Measurements from ENCODE around the gene PTCH2.
A peak's percentile ranks its signal among the peaks of the same experiment; 100 is the strongest.
"Not testable (repeated sequence)": the region's sequence is repeated elsewhere in the genome, so short reads cannot be mapped to it uniquely, and the experiment has no call there.

Gene PTCH2

DNA sequence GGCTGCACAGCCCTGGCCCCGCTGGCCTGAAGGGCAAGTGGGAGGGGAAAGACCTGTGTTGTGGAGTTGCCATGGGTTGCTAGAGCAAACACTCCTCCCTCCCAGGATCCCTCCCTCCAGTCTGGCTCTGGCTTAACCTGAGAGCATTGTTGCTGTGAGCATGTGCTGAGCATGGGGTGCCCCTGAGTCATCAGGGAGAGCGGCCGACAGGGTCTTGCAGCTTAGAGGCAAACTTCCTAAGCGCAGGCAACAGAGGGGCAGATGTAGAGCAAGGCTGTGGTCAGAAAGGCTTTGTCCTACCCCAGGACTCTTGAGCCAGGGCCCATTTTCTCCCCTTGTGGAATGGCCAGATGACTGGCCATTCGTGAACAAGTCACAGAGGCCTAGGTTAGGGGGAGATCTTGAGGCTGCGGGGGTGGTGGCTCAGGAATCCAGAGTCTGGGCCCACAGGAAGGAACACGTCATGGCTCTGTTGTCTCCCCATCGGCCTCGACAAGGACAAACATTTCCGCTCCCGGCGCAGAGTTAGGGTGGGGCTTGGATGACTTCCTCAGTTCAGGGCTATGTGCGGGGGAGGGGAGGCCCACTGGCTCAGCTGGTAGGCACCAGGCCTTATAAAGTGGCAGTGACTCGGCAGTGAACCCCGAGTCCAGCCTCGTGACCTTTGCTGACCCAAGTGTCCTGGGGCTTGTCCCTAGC lies 35.5 kb downstream of the PTCH2 start:
- peaks cover 74 to 93% of the 10 kb centered on the region in 2 donors for H3K4me1 Mint-ChIP-seq
- DNase-seq (peak; percentile 88), ATAC-seq (replicated peaks) (peak; percentile 58 to 60)
- peaks cover 34 to 57% of the 10 kb centered on the region in 2 donors for H3K36me3 Mint-ChIP-seq
- peak overlapping the region; percentile 62 to 68 for H3K4me3 Mint-ChIP-seq
- H3K27me3 Mint-ChIP-seq: no peaks in the 10 kb centered on the region
- no peaks in the 10 kb centered on the region for H3K9me3 Mint-ChIP-seq
- H3K27ac Mint-ChIP-seq: peak overlapping the region; percentile 99

DNA sequence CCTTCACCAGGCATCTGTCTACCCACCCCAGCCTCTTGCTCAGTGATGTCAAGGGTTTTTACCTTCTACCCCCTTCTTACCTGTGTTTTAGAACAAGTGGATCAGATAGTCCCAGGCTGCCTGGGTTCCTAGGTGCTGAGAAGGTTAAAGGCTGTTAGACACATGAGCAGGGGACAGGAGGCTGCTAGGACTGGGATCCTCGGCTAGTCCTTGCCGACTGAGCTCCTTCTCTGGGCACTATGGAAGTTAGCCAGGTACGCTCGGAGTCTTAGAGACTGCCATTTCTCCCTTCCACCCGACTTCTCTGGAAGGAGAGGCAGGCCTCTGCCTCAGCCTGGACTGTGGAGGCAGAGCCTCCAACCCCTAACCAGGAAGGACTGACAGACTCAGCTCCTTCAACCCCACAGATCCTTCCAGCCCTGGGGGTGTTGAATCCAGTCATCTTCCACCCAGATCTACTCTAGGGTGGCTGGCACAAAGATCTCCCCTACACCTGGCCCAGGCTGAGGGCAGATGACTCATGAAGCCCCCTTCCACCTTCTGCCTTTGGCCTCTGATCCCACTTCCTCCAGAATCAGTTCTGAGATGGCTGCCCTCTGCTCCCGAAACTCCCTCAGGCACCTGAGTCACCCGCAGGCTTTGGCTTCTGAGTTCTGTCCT lies 36.2 kb downstream of the PTCH2 start, which contains the start of gene DYNLT4:
DYNLT4 (minus strand) TSS at position 648 of the 660 bp plus-strand sequence. CDS start 683 bp downstream, outside the sequence.
- Mint-ChIP-seq H3K4me3 (peak within 1 kb of the TSS; percentile 62 to 68), H3K4me1 (peaks cover 73 to 93% of the 10 kb centered on the region in 2 donors), H3K9me3 (no peaks in the 10 kb centered on the region), H3K27me3 (no peaks in the 10 kb centered on the region), H3K36me3 (peaks cover 37 to 57% of the 10 kb centered on the region in 2 donors), H3K27ac (peak within 1 kb of the TSS; percentile 99)
- no peak for DNase-seq
- peak; percentile 0 to 1 for ATAC-seq (replicated peaks)

- ATAC-seq (replicated peaks) (no peak), DNase-seq (no peak)
- H3K27me3 Mint-ChIP-seq: no peaks in the 10 kb centered on the region
- peaks cover 70 to 92% of the 10 kb centered on the region in 2 donors for H3K4me1 Mint-ChIP-seq
- H3K36me3 Mint-ChIP-seq: peaks cover 39 to 60% of the 10 kb centered on the region in 2 donors
- H3K9me3 Mint-ChIP-seq: no peaks in the 10 kb centered on the region
- H3K4me3 Mint-ChIP-seq: no peak overlapping the region
- H3K27ac Mint-ChIP-seq: peak overlapping the region; percentile 99
Observed at GRCh38 chr1:44806025-44806703, 36.9 kb downstream of the PTCH2 start.

DNA sequence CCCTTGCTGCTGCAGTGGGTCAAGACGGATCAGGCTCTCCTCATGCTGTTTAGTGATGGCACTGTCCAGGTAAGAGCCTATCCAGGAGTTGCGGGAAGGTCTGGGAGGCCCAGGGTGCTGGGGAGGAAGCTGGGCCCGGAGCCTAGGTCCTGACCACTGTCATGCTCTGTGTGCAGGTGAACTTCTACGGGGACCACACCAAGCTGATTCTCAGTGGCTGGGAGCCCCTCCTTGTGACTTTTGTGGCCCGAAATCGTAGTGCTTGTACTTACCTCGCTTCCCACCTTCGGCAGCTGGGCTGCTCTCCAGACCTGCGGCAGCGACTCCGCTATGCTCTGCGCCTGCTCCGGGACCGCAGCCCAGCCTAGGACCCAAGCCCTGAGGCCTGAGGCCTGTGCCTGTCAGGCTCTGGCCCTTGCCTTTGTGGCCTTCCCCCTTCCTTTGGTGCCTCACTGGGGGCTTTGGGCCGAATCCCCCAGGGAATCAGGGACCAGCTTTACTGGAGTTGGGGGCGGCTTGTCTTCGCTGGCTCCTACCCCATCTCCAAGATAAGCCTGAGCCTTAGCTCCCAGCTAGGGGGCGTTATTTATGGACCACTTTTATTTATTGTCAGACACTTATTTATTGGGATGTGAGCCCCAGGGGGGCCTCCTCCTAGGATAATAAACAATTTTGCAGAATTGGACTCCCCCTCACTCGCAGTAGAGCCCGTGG lies 37.6 kb downstream of the PTCH2 start:
- H3K27ac Mint-ChIP-seq: peak overlapping the region; percentile 89
- ATAC-seq (replicated peaks) (no peak), DNase-seq (no peak)
- peaks cover 66 to 91% of the 10 kb centered on the region in 2 donors for H3K4me1 Mint-ChIP-seq
- peak overlapping the region; percentile 13 to 14 for H3K4me3 Mint-ChIP-seq
- H3K9me3 Mint-ChIP-seq: no peaks in the 10 kb centered on the region
- no peaks in the 10 kb centered on the region for H3K27me3 Mint-ChIP-seq
- H3K36me3 Mint-ChIP-seq: peaks cover 40 to 60% of the 10 kb centered on the region in 2 donors

DNA sequence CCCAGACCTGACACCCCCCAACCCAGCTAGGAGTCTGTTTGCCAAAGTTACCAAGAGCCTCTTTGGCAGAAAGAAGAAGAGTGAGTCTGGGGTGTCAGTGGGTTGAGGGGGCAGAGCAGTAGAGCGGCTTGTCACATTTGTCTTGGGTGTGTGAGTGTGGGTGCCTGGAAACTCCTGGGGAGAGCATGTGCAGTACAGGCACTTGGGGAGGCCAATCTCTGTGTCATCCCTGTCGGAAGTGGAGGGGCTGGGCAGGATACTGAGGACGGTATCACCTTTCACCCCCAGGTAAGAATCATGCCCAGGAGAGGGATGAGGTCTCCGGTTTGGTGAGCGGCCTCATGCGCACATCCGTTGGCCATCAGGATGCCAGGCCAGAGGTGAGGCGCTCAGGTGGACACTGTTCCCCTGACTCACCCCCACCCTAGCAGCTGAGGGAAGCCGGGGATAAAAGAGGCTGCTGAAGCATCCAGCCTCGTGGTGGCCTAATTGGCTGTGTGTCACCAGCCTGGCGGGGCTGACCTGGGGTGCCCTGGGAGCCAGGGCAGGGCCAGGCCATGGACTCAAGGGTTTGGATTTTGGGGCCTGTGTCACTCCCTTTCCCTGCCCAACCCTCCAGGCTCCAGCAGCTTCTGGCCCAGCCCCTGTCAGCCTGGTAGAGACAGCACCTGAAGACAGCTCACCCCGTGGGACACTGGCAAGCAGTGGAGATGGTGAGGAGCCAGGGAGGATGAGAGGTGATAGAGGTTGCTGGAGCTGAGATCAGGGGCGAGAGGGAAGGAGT lies 39.5 kb downstream of the PTCH2 start:
- H3K4me3 Mint-ChIP-seq: peak overlapping the region; percentile 55 to 87
- ATAC-seq (replicated peaks): no peak
- H3K36me3 Mint-ChIP-seq: peaks cover 40 to 60% of the 10 kb centered on the region in 2 donors
- peaks cover 55 to 82% of the 10 kb centered on the region in 2 donors for H3K4me1 Mint-ChIP-seq
- no peak for DNase-seq
- H3K27ac Mint-ChIP-seq: peak overlapping the region; percentile 59
- no peaks in the 10 kb centered on the region for H3K27me3 Mint-ChIP-seq
- H3K9me3 Mint-ChIP-seq: no peaks in the 10 kb centered on the region

DNA sequence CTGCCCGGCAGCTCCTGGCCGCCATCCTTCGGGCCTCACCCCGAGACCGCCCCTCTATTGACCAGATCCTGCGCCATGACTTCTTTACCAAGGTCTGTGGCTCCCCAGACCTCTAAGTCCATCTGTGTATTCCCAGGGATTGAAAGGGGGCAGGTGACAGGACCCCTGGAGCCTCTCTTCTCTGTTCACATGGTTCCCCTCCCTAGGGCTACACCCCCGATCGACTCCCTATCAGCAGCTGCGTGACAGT lies 40.1 kb downstream of the PTCH2 start:
- H3K4me1 Mint-ChIP-seq: peaks cover 53 to 76% of the 10 kb centered on the region in 2 donors
- no peaks in the 10 kb centered on the region for H3K27me3 Mint-ChIP-seq
- peak overlapping the region; percentile 59 for H3K27ac Mint-ChIP-seq
- DNase-seq: no peak
- ATAC-seq (replicated peaks): no peak
- no peaks in the 10 kb centered on the region for H3K9me3 Mint-ChIP-seq
- peak overlapping the region; percentile 55 to 87 for H3K4me3 Mint-ChIP-seq
- H3K36me3 Mint-ChIP-seq: peaks cover 40 to 60% of the 10 kb centered on the region in 2 donors

GRCh38 chr1:44802306-44803061 lies 40.6 kb downstream of the PTCH2 start:
- ATAC-seq (replicated peaks) (no peak), DNase-seq (no peak)
- Mint-ChIP-seq H3K4me1 (peaks cover 48 to 71% of the 10 kb centered on the region in 2 donors), H3K36me3 (peaks cover 40 to 59% of the 10 kb centered on the region in 2 donors), H3K27me3 (no peaks in the 10 kb centered on the region), H3K4me3 (peak overlapping the region; percentile 87 to 97), H3K9me3 (no peaks in the 10 kb centered on the region), H3K27ac (peak overlapping the region; percentile 59)

GRCh38 chr1:44801491-44802305 lies 41.4 kb downstream of the PTCH2 start:
- H3K9me3 Mint-ChIP-seq: no peaks in the 10 kb centered on the region
- H3K4me1 Mint-ChIP-seq: peaks cover 40 to 64% of the 10 kb centered on the region in 2 donors
- no peak for DNase-seq
- H3K36me3 Mint-ChIP-seq: peaks cover 36 to 51% of the 10 kb centered on the region in 2 donors
- peak overlapping the region; percentile 11 for H3K27ac Mint-ChIP-seq
- peak overlapping the region; percentile 87 to 97 for H3K4me3 Mint-ChIP-seq
- H3K27me3 Mint-ChIP-seq: no peaks in the 10 kb centered on the region
- no peak for ATAC-seq (replicated peaks)

- Mint-ChIP-seq H3K9me3 (no peaks in the 10 kb centered on the region), H3K27me3 (no peaks in the 10 kb centered on the region), H3K4me3 (peak within 1 kb of the TSS; percentile 87 to 97), H3K27ac (peak within 1 kb of the TSS; percentile 99), H3K4me1 (peaks cover 34 to 53% of the 10 kb centered on the region in 2 donors), H3K36me3 (peaks cover 26 to 40% of the 10 kb centered on the region in 2 donors)
- DNase-seq (peak; percentile 95), ATAC-seq (replicated peaks) (peak; percentile 88 to 92)
Observed at GRCh38 chr1:44799770-44800584, 43.1 kb downstream of the PTCH2 start, which contains the start of gene PLK3. TSS of gene PLK3 (plus strand) at chr1:44800377. CDS start at chr1:44800464, 87 bp downstream.

DNA sequence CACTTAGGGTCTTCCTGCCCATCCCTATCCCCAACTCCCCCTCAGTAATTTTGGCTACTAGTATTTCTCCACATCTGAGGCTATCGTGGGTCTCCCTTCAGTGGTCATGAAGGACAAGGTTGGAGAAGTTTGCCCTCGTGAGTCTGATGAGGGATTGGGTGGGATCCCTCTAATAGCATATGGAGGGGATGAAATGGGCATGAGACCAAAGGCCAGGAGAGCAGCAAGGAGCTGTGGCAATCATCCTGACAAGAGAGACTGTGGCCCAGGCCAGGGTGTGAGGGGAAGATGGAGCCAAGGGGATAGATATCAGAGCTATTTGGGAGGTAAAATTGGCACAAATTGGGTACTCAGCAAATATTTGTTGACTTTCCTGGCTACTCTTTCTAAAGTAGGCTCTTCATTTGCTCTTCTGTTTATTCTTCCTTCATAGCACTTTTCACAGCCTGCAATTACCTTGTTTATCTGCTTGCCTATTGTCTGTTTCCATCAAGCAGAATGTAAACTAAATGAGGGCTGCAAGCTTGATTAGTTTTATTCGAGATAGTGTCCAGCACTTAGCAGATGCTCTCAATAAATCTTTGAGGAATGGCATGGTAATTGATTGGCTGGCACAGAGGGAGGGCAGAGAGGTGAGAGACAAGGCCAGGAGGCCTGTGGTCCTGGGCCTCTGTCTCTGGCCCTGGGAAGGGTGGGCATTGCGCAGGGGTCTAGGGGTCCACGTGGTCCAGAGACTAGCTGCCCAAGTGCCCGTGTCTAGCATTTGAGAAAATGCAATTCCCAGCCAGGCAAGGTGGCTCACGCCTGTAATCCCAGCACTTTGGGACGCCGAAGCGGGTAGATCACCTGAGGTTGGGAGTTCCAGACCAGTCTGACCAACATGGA lies 44.3 kb downstream of the PTCH2 start:
- Mint-ChIP-seq H3K27ac (peak overlapping the region; percentile 99), H3K4me3 (peak overlapping the region in 1 of 2 donors; percentile 97), H3K36me3 (peaks cover 16 to 28% of the 10 kb centered on the region in 2 donors), H3K27me3 (no peaks in the 10 kb centered on the region), H3K4me1 (peaks cover 31 to 42% of the 10 kb centered on the region in 2 donors), H3K9me3 (no peaks in the 10 kb centered on the region)
- ATAC-seq (replicated peaks): no peak
- DNase-seq: no peak

DNA sequence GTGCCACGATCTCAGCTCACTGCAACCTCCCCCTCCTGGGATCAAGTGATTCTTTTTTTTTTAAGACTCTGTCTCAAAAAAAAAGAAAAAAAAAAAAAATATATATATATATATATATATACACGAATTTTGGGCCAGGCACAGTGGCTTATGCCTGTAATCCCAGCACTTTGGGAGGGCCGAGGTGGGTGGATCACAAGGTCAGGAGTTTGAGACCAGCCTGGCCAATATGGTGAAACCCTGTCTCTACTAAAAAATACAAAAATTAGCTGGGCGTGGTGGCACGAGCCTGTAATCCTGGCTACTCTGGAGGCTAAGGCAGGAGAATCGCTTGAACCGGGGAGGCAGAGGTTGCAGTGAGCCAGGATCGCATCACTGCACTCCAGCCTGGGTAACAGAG lies 45.2 kb downstream of the PTCH2 start:
- H3K4me3 Mint-ChIP-seq; H3K27ac Mint-ChIP-seq; H3K27me3 Mint-ChIP-seq; H3K9me3 Mint-ChIP-seq; ATAC-seq (replicated peaks); DNase-seq: not testable (repeated sequence)
- H3K4me1 Mint-ChIP-seq: peaks cover 25 to 37% of the 10 kb centered on the region in 2 donors
- H3K36me3 Mint-ChIP-seq: peaks cover 12 to 19% of the 10 kb centered on the region in 2 donors

Measured in stimulated activated naive B cell treated with anti-CD40 and anti-IgM and Interleukin-4, amounts not matched to agents 10 μg/mL and 1 μg/mL and 100 μg/mL, for 72 hours (primary cell).